ENCODE data around the gene DYNC1I1.

DYNC1I1 gene

GRCh38 chr7:96093435-96093834 lies 321.1 kb downstream of the DYNC1I1 start:
- no peak for FAIRE-seq

DNA sequence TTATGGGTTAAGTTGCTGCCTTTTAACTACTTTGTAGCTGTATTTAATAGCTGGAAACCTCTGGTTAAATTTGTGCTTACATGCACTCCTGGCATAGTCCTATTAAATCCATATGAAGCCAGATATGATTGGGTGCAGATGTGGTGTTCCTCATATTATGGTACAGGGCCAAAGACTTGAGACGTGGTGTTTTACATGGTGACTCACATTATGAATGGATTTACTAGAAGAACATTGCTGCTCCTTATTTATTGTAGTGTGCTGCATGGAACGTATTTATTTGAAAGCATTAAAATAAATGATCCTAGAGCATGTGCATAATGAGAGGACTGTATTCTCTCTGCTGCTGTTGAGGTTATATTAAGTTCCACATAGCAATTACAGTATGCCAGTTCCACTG lies 325.5 kb downstream of the DYNC1I1 start:
- no peak for FAIRE-seq

DNA sequence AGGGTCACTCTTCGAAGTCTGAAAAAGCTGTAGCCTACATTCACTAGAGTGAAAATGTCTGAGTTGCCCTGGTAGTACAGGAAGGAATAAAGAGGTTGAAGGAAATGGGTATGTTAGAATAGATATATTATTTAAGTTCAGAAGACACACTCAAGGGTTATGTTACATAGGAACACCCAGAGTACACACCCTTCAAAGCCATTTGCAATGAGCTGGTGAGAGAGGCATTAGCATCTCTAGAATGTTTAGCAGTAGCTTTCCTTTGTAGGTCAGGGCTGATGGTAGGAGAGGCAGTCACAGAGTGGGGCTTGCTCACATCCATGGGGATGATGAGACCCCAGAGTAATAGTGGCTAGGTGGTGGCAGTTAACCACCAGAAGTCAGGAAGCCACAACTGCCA lies 328.4 kb downstream of the DYNC1I1 start:
- FAIRE-seq, result no peak

- FAIRE-seq, result no peak
Measured at GRCh38 chr7:96102096-96102811, 329.9 kb downstream of the DYNC1I1 start.

GRCh38 chr7:96104984-96105383 lies 332.6 kb downstream of the DYNC1I1 start:
- FAIRE-seq, result peak; percentile 82

DNA sequence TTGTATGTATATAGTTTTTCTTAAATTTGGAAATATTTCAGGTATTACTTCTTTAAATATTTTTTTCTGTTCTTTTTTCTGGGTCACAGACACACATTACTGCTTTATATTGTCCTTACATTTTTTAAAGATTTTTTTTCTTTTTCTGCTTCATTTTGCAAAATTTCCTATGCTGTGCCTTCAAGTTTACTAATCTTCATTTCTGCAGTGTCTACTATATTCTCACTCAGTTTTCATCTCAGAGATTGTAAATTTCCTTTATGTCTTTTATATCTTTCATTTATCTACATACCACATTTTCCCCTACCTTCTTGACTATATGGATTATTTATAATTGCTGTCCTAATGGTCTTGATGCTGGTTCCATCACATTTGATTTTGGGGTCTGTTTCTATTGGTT lies 339.1 kb downstream of the DYNC1I1 start:
- no peak for FAIRE-seq

DNA sequence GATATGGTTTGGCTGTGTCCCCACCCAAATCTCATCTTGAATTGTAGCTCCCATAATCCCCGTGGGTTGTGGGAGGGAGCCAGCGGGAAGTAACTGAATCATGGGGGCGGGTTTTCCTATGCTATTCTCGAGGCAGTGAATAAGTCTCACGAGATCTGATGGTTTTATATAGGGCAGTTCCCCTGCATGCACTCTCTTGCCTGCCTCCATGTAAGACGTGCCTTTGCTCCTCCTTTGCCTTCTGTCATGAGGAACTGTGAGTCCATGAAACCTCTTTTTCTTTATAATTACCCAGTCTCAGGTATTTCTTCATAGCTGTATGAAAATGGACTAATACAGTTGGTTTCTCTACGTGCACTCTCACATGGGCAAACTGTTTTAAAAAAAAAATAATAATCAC lies 341.8 kb downstream of the DYNC1I1 start:
- FAIRE-seq, result no peak

DNA sequence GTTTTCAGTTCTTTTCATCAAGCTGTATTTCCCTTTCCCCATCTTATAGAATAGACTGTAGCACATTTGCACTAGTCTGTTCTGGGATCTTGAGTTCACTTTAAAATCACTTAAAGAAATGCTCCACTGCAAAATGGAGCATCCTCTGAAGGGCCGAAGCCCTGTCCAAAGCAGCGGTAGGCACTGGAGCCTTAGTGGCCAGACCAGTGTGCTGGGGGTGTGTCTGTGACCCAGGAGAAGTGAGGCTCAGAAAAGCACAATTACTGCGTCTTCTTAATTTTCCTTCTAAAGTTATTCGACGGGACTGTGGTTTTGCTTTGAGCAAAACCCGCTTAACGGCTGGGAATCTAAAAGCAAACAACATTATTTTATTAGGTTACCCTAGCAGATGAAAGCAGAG lies 343.8 kb downstream of the DYNC1I1 start:
- no peak for FAIRE-seq

DNA sequence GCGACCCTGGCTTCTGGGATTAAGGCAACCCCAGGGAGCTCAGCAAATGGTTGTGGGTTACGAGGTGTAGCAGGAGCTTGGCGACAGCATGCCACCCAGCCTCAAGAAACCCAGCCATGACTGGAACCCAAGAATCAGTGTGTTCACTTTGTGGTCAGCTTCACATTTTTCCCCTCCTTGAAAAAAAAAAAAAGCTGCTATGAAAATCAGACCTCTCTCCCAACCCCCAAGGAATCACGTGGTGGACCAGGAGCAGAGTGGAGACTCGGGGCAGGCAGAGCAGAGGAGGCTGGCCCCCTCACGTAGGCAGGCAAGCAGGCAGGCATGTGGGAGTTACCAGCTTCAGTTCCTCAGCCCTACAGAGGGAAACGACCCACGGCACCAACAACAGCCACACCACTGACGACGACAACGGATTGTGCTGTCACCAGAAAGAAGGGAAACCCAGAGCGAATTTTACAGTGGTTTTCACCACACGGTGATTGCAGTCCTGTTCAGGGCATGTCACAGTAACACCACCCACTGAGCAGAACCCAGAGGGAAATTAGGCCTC lies 346.2 kb downstream of the DYNC1I1 start:
- FAIRE-seq, result no peak

DNA sequence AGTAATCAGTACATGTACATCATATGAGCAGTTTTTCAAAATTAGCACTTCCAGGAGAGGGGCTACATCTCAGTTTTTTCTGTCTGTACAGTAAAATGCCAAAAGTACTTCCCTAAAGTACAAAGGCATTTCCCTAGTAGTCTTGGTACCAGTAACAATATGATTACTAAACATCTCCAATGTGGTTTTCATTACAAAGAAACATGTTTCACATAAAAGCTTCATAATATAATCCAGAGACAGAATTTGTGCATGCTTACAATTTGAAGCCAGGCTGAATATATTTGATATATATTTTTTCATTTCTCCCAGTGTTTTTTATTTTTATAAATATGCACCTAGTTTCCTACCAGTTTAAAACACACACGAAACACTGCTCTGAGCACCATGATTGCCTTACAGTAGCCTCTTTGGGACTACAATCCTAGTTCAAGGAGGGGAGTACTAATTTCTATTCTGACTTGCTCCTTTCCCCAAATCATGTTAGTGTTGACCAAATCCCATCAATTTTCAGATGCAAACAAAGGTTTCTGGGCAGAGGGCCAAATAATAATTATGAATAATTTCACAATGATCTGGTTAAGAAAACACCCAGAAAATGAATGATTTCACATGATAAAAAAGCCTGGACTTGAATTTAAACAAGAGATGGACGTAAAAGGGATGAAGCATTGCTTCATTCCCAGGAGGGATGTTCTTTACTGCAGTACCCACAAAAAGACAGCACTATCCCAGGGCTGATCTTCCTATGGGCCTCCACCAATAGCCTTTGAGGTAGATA lies 348.3 kb downstream of the DYNC1I1 start:
- FAIRE-seq, result no peak

- FAIRE-seq, result no peak
Measured at GRCh38 chr7:96121752-96122151, 349.4 kb downstream of the DYNC1I1 start.

DNA sequence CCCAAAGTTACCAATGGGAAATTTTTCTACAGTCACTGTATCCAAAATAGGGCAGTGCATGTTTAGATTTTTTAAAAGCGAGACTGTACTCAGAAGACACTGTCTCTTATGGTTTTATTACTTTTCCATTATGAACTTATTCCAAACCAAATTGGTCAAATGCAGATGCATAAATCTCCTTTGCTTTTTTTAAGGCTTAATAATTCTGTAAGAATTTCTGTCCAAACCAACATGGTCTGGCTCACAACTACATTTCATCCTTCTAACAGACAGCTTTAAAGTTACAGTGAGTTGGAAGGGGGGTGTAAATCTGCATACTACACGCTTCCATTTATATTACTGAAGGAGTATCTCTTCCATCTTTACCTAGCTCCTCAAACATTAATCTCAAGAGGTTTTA lies 350.4 kb downstream of the DYNC1I1 start:
- FAIRE-seq, result no peak

- no peak for FAIRE-seq
Measured at GRCh38 chr7:96126382-96126781, 354.0 kb downstream of the DYNC1I1 start.

- no peak for FAIRE-seq
Measured at GRCh38 chr7:96127746-96128145, 355.4 kb downstream of the DYNC1I1 start.

GRCh38 chr7:96131525-96131924 lies 359.2 kb downstream of the DYNC1I1 start:
- FAIRE-seq, result no peak

DNA sequence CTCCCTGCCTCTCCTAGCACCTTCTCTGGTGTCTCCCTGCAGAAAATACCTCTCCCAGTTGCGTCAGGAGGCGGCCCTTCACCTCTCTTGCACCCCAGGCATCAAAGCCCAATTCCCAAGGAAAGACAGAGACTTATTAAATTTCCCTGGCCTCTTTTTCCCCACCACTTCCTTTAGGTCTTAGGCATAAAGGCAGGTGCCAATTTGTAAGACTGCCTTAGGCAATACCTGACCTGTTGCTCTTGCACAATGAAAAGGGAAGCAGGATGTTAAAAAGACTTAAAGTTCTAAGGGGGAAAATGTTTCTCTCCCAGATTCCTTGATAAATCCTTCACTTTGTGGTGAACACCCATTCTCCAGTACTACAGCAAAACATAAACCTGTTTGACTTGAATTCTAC lies 362.9 kb downstream of the DYNC1I1 start:
- no peak for FAIRE-seq

DNA sequence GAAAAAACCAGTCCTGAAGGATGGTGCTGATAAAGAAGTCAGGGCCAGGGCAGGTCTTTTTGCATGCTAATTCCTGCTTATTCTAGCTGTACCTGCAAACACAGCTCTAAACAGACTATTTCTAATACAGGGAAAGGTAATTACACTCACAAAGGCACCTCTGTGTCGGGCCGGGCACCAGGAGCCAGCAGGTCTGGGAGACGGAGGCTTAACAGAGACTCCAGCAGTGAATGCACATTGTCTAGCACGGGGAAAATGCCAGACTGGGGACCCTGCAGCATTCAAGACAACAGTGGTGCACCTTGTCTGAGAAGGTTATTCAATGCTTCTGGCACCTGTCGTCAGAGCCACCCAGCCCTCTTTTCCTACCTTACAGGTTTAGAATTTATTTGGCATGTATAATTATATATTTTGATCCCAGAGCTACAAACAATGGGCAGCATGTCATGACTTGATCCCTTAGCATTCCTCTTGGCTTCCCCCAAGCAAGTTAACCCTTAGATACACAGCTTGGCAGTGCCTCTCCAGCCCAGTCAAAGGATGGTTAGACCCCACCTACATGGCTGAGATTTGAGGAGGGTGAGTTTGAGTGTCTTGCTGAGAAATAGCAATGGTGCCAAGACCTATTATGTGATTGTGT lies 364.4 kb downstream of the DYNC1I1 start:
- no peak for FAIRE-seq

DNA sequence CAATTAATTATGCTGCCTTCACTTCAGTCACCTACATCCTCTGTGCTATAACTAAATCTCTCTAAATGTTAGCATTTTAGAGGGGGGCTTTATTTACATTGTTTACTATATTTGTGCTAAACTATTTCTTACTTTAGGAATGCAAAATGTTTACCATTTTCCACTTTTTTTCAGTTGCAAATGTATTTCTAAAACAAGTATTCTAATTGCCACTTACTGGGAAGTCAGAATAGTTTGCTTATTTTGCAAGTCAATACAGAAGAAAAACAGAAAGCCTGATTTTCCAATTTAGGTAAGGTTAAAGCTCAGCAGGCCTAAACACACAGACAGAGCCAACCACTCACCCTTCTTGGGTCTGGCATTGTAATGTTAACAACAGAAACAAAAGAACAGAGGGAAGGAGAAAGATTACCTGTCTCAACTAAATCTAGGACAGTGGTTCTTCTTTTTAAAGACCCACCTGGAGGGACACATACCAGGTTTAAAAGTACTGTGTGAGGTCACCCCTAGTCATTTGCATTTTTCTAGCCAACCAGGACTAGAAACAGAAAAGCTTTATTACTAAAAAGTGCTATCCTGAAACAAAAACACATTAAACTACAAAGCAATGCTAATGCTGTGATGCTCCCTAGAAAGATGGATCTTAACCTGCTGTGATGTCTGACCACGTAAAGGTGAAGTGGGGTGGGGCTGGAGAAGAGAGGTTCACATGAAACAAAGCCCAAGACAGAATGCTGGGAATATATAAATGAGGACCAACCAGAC lies 371.3 kb downstream of the DYNC1I1 start:
- no peak for FAIRE-seq

- FAIRE-seq, result no peak
Measured at GRCh38 chr7:96144260-96144526, 371.8 kb downstream of the DYNC1I1 start.

Measured in endometrium (tissue), 2 donors.